ENCODE measurements around the gene YIF1B.

The YIF1B gene

GRCh38 chr19:38306236-38306635 lies 9.5 kb downstream of the YIF1B start:
- DNase-seq (ENCODE audit: low read depth, low spot score): no peak

DNA sequence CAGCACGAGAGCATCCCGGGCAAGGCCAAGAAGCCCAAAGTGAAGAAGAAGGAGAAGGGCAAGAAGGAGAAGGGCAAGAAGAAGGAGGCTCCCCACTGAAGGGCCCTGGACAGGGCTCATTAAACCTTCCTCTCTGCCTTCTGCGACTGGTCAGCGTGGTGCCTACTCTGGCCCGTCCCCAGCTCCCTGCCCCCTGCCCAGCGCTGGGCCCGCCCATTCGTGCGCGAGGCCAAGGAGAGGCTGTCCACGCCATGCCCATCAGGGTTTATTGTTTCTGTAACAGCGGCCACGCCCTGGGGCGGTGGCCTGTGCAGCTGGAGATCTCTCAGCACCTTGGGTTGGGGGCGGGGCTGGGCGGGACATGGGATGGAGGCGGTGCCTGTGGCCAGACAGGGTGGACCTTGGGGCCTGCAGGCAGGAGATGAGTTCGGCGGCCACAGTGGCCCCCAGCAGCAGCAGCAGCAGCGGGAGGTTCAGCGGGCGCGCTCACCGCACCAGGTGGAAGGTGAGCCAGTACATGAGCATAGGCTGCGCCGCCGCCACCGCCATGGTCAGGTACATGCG lies 10.8 kb downstream of the YIF1B start:
- DNase-seq (ENCODE audit: low read depth, low spot score): no peak

GRCh38 chr19:38304352-38304865 lies 11.3 kb downstream of the YIF1B start:
- no peak for DNase-seq (ENCODE audit: low read depth, low spot score)

DNA sequence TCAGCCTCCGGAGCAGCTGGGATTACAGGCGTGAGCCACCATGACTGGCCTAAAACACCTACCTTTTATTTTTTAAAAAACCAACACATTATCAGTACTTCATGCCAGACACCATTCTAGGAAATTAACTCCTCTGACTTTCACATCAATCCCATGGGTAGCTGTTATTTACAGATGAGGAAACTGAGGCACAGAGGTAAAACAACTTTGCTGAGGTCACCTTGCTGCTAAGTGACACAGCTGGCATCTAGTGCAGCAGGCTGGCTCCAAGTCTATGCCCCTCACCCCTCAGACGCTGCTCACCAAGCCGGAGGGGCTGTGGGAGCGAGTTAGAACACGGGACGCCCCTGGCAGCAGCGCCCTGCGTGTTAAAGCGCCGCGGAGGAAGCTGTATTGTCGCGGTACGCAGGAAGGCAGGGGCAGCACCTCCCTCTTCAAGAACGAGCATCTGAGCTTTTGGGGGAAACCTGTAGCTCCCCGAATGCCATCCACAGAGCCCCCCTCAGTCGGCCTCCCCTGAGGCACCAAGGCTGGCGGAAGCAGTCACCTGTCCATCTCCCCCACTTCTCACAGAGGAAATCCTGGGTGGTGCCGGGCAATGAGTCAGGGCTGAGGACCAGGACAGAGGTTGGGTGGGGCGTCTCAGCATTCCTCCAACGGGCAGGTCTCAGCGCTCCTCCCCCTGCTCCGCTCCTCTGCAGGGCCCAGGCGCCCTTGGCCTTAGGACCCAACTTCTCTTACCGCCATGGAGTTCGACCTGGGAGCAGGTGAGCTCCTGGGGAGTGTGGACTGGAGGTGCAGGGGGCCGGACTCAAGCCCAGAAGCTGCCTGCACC lies 12.0 kb downstream of the YIF1B start, which contains the start of gene C19orf33:
C19orf33 (plus strand) TSS at position 735 of the 835 bp plus-strand sequence; CDS start at position 746, 11 bp downstream.
- no peak for DNase-seq (ENCODE audit: low read depth, low spot score)

DNA sequence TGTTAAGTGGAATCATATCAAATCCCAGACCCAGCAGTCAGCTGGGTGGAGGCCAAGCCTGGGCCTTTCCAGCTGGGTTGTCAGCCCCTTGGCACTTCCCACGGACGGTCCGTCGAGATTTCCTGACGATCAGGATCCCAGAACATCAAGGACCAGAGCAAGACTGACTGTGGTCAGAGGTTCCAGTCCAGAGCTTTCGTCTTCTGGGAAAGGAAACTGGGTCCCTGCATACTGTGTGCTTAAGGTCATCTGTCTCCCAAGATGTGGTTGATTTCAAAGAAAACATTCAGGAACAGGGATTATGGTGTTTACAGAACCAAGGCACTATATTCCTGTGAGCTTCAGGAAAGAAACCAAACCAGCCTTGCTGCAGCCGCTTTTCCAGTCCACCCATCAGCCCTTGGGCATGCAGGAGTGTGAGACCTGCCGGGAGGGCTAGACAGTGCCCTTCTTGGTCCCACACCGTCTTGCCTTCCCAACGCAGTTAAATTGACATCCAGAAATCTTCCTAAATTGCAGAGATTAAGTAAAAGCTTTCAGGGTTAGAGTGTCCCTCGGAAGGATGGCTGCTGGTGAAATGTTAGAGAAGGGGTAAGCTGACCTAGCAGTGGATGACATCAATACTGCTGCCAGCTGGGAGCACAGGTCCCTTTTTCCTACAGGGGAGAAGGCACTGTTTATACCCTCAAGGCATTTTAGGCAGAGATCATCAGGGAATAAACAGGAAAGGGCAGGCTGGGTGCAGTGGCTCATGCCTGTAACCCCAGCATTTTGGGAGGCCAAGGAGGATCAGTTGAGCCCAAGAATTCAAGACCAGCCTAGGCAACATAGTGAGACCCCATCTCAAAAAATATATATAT lies 16.7 kb downstream of the YIF1B start:
- DNase-seq (ENCODE audit: low read depth, low spot score): no peak

DNA sequence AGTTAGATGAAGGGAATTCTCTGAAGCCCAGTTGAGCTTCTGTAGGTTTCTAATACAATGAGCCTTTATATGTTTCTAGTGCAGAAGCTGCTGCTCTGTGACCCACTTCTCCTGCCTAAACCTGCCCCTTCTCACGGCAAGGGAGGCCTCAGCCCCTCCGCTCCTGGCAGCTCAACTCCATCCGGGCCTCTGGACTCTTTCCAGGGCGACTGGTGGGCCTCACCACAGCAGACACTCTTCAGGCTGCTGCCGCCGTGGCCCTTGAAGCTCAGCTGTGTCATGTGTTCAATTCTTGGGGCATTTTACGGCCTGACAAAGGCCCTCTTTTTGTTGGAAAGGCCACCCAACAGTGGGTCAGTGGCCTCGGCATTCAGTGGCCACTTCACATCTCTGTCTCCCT lies 21.7 kb downstream of the YIF1B start:
- no peak for DNase-seq (ENCODE audit: low read depth, low spot score)

DNA sequence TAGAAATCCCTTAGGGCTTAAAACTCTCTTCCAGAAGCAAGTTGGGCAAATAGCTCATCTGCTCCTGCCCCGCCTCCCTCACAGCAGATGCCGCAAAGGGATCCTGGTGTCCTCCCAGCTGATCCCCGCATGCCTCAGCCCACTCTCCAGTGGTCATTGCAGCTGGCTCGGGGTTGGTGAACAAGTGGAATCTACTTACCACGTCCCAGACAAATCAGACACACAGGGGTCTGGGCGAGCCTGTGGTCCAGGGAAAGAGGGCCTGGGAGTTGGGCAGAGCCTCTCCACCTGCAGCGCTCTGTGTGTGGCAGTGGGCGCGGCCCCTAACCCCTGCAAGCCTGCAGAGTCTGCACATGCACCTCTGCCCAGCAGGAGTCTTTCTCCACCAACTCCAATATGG lies 22.5 kb downstream of the YIF1B start:
- DNase-seq (ENCODE audit: low read depth, low spot score): no peak

DNA sequence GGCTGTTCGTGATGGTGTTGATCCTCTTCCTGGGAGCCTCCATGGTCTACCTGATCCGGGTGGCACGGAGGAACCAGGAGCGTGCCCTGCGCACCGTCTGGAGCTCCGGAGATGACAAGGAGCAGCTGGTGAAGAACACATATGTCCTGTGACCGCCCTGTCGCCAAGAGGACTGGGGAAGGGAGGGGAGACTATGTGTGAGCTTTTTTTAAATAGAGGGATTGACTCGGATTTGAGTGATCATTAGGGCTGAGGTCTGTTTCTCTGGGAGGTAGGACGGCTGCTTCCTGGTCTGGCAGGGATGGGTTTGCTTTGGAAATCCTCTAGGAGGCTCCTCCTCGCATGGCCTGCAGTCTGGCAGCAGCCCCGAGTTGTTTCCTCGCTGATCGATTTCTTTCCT lies 23.9 kb downstream of the YIF1B start:
- no peak for DNase-seq (ENCODE audit: low read depth, low spot score)

DNA sequence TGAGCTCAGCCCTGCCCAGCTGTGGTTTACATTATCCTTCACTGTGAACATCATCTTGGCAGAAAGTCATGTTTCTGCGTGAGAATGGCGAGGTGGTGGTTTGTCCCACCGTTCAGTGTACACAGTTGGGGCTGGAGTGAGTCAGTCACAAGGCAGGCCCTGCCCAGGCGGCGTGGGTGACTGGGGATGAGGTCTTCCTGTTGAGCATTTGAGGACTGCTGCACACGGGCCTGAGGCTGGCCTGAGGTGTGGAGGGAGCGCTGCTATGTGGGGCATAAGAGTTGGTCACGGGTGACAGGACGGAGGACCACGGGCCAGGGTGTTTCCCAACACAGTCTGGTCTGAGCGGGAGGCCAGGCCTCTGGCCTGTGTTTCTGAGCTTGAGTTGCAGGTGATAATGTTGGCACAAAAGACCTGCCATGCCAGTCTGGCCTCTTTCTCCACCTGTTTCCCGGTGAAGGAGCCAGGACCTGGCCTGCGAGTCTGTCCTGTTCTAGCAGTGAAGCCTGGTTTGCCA lies 25.1 kb downstream of the YIF1B start:
- DNase-seq (ENCODE audit: low read depth, low spot score): no peak

DNA sequence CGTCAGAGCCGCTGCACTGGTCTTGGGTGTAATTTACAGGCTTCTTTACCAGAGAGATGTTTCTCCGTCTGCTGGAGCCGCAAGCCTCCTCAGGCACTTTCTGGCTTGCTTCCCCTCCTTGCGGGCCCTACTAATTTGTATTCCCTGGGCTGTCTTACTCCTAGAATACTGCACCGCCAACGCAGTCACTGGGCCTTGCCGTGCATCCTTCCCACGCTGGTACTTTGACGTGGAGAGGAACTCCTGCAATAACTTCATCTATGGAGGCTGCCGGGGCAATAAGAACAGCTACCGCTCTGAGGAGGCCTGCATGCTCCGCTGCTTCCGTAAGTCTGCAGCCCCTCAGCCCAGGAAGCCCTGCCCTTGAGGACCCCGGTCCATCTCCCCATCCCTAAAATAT lies 25.8 kb downstream of the YIF1B start:
- DNase-seq (ENCODE audit: low read depth, low spot score): no peak

GRCh38 chr19:38288123-38288855 lies 27.5 kb downstream of the YIF1B start:
- DNase-seq (ENCODE audit: low read depth, low spot score): no peak

DNA sequence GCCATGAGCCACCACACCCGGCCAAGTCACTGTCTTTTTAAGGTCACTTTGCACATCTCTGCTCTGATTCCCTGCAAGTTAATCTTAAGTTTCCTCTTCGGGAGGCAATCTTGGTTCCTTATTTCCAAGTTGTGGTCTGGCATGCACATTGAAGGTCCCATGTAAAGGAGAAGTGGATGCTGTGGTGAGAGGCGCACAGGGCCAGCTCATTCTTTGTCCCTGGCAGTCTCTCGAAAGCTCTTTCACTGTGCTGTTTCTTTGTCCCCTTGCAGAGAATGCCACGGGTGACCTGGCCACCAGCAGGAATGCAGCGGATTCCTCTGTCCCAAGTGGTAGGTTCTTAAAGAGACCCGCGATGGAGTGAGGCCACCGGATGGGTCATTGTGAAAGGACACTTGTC lies 28.1 kb downstream of the YIF1B start:
- DNase-seq (ENCODE audit: low read depth, low spot score): no peak

GRCh38 chr19:38285567-38285966 lies 30.2 kb downstream of the YIF1B start:
- DNase-seq (ENCODE audit: low read depth, low spot score): no peak

- no peak for DNase-seq (ENCODE audit: low read depth, low spot score)
Measured at GRCh38 chr19:38284422-38284821, 31.3 kb downstream of the YIF1B start.

DNA sequence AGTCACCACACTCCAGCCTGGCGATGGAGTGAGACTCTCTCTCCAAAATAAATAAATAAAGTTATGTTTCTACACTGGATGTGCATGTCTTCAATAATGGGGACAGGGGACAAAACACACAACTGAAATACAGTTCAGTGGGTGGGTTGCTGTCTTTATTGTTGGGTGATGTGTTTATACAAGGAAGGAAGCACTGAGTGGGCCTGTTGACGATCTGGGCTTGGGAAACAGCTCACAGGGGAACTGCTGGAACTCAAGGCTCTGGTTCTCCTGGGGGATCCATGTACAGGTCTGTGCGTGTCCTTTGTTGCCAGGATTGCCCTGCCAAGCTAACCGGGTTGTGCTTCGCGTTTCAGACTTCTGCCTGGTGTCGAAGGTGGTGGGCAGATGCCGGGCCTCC lies 32.5 kb downstream of the YIF1B start:
- no peak for DNase-seq (ENCODE audit: low read depth, low spot score)

- DNase-seq (ENCODE audit: low read depth, low spot score): no peak
Measured at GRCh38 chr19:38281811-38282566, 33.8 kb downstream of the YIF1B start.

DNA sequence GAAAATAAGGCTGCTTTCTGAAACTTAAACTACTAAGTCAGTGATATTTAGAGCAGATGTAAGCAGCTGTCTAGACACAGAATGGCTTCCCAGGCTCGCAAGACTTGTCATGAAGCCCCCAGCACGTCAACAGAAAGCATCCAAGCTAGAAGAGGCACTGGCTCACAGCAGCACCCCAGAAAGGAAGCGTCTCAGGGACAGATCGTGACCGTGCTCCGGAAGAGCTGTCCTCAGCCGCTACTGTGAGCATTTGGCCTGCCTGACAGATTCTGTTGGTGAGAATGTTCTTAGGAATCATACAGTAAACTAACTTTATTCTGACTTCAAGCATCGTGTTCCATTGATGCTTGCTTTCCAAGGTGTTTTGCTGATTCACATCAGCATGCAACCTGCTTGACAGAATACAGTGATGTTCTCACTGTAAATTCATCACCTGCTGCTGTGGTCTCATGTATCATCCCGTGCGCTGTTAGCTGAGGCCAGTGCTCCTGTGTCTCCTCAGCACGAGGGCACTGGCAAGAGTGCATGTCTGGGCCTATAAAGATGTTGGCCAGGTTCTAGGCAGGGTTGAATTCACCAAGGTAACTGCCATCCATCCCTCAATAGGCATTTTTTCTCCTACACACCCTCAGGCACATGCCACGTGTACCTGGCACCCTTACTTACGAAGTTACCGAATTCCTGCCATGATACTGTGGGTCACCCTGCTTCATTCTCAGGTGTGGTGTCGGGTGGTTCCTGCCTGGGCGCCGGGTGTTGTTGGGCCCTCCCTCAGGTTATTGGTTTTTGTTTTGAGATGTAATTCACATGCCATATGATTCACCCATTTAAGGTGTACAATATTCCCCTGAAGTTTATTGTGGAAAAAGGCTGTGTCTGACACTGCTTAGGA lies 35.5 kb downstream of the YIF1B start:
- no peak for DNase-seq (ENCODE audit: low read depth, low spot score)

GRCh38 chr19:38278751-38279150 lies 37.0 kb downstream of the YIF1B start:
- no peak for DNase-seq (ENCODE audit: low read depth, low spot score)

DNA sequence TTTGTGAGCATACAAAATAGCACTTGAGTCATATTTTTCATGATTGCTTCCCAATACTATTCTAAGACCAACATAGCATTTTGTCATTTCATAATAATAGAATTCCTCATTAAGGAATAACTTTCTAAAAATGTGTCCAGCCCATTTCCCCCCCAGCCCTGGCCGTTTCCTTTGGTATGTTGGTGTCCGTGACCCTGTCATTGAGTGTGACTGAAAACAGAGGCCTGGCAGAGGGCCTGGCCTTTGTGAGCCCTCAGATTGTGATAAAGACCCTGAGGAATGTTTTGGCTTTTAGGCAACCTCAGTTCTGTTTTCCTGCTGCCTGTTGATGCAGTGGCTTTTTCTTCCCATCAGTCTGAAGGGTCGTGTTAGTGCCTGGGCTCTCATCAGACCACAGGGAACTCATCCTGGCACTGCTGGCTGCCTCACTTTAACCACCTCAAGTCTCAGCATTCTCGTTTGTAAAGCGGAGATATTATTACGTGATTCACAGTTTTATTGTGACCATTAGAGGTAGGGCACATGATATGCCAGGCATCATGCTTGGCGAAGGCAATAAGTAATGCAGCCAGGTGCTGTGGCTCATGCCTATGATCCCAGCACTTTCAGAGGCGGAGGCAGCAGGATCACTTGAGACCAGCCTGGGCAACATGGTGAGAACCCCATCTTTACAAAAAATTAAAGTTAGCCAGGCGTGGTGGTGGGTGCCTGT lies 37.6 kb downstream of the YIF1B start:
- DNase-seq (ENCODE audit: low read depth, low spot score): no peak

All from activated naive CD8-positive, alpha-beta T cell treated with anti-CD3 and anti-CD28 coated beads, Interleukin-2, amount 50 U/mL, for 16 hours (primary cell).